Transverse colon (tissue), 4 donors: ENCODE measurements around the gene CDK13.

Source experiments
- CTCF ChIP-seq, 5 experiments: fragments of 200-600 bp in 3 of 5; fragments of 450-650 bp in 2 of 5; sonication (generic) in 3 of 5; IDR thresholded peaks; 1 replicate in 2 of 5; 2 replicates in 3 of 5; pipeline ENCODE4 v1.5.1; 2016 to 2017; ENCODE audit warnings: antibody characterized with exemption in 5 of 5, inconsistent platforms in 3 of 5, mild to moderate bottlenecking in 2 of 5, moderate library complexity in 1 of 5
- POLR2A ChIP-seq: fragments of 450-650 bp; IDR thresholded peaks from one replicate; pipeline ENCODE4 v1.6.1; 2016; ENCODE audit warnings: antibody characterized with exemption, mild to moderate bottlenecking, moderate library complexity
- POLR2AphosphoS5 ChIP-seq, 3 donors: sonication (generic); formaldehyde crosslinking; IDR thresholded peaks; one replicate each; pipeline ENCODE4 v1.6.1; 2016; ENCODE audit warnings: antibody characterized with exemption in 3 of 3

GRCh38 chr7:40072268-40072667, 122.2 kb downstream of the CDK13 start:
- TF ChIP-seq CTCF (IDR thresholded peaks at IDR 0.05): no peak
- TF ChIP-seq POLR2AphosphoS5 (IDR thresholded peaks at IDR 0.05): no peak
- no peak for TF ChIP-seq POLR2A
